ENCODE results near the gene MSI2. TPM values are rescaled to one million over a fixed set of nuclear protein-coding genes. Genes with fewer than 3 reads are reported as not detected.

Gene MSI2
- total RNA-seq, 1 donor from 2014 or later: 75.5 TPM

DNA sequence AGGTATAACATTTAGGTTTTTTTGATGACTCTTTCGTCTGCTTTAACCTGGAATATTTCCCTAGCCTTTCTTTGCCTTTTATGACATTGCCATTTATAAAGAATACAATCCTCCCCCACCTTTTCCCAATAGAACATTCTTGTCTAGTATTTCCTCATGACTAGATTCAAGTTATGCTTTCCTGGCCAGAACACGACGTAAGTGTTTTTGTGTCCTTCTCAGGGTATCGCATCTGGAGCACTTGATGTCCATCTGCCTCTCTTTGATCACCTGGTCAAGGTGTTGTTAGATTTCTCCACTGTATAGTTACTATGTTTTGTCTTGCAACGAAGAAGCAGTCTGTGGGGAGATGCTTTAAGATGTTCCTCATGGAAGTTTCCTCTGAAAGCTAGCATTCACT is 87.4 kb downstream of the MSI2 start:
- Mint-ChIP-seq H3K9me3 (ENCODE audit: unreplicated experiment) (no peaks in the 10 kb centered on the region), H3K27ac (ENCODE audit: unreplicated experiment) (no peak overlapping the region), H3K36me3 (ENCODE audit: unreplicated experiment) (peaks cover 16% of the 10 kb centered on the region), H3K27me3 (ENCODE audit: unreplicated experiment) (no peaks in the 10 kb centered on the region), H3K4me1 (ENCODE audit: unreplicated experiment) (peaks cover 4% of the 10 kb centered on the region), H3K4me3 (ENCODE audit: unreplicated experiment) (no peak overlapping the region)
- TF ChIP-seq, protein P1, sequence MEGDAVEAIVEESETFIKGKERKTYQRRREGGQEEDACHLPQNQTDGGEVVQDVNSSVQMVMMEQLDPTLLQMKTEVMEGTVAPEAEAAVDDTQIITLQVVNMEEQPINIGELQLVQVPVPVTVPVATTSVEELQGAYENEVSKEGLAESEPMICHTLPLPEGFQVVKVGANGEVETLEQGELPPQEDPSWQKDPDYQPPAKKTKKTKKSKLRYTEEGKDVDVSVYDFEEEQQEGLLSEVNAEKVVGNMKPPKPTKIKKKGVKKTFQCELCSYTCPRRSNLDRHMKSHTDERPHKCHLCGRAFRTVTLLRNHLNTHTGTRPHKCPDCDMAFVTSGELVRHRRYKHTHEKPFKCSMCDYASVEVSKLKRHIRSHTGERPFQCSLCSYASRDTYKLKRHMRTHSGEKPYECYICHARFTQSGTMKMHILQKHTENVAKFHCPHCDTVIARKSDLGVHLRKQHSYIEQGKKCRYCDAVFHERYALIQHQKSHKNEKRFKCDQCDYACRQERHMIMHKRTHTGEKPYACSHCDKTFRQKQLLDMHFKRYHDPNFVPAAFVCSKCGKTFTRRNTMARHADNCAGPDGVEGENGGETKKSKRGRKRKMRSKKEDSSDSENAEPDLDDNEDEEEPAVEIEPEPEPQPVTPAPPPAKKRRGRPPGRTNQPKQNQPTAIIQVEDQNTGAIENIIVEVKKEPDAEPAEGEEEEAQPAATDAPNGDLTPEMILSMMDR (IDR thresholded peaks at IDR 0.05): no peak
- DNase-seq (ENCODE audit: extremely low spot score, unreplicated experiment): no peak

DNA sequence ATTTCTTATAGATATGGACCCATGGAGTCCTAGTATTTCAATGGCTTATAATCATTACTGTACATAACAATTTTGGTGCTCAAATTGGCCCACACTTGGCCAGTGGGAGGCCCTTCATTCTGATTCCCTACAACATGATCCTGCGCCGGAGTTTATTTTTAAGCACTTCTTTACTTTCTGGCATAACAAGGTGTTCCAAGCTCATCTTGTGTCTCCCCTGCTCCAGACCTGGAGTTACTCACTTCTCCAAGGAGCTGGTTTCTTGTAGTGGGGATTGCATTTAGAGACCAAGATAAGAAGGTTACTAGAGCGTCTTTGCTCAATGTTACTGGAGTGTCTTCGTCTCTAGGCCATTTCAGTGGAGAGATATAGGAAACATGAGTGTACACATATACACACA is 87.9 kb downstream of the MSI2 start:
- no peak for DNase-seq (ENCODE audit: extremely low spot score, unreplicated experiment)
- Mint-ChIP-seq H3K36me3 (ENCODE audit: unreplicated experiment) (peaks cover 19% of the 10 kb centered on the region), H3K4me1 (ENCODE audit: unreplicated experiment) (peaks cover 4% of the 10 kb centered on the region), H3K9me3 (ENCODE audit: unreplicated experiment) (no peaks in the 10 kb centered on the region), H3K27ac (ENCODE audit: unreplicated experiment) (no peak overlapping the region), H3K4me3 (ENCODE audit: unreplicated experiment) (no peak overlapping the region), H3K27me3 (ENCODE audit: unreplicated experiment) (no peaks in the 10 kb centered on the region)
- TF ChIP-seq, protein P1 (IDR thresholded peaks at IDR 0.05): no peak

DNA sequence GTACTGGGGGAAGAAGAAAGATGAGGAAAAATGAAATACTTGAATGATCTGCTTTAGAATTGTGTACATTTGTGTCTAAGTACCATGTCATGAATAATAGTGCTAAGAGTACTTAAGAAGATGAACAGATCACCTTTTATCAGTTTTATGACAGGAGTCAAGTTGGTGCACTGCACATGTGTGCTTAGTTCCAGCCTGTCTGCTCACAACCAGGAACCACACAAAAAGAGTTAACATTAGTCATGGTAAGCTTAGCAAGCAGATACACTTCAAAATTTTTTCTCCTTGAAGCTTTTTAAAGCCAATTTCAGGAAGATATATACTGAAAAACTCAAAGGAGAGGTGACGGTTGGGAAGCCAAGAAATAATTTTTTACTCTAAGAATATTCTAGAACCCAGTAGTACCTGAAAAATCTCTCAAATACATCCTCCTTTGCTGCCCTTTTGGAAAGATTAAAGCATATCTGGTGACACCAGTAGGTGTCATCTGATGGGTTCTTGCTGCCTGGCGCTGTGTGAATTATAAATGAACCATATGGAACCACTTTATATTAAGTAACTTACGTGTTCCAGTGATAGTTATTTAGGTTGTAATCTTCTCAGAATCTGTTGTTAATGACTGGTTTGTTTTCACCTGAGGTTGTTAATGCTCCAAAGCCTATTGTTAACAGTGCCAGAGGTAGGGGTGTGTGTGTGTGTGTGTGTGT is 93.4 kb downstream of the MSI2 start:
- Mint-ChIP-seq H3K9me3 (ENCODE audit: unreplicated experiment) (no peaks in the 10 kb centered on the region), H3K27ac (ENCODE audit: unreplicated experiment) (no peak overlapping the region), H3K4me1 (ENCODE audit: unreplicated experiment) (peaks cover 6% of the 10 kb centered on the region), H3K27me3 (ENCODE audit: unreplicated experiment) (no peaks in the 10 kb centered on the region), H3K36me3 (ENCODE audit: unreplicated experiment) (peaks cover 19% of the 10 kb centered on the region), H3K4me3 (ENCODE audit: unreplicated experiment) (no peak overlapping the region)
- TF ChIP-seq, protein P1 (IDR thresholded peaks at IDR 0.05): no peak
- DNase-seq (ENCODE audit: extremely low spot score, unreplicated experiment): no peak

DNA sequence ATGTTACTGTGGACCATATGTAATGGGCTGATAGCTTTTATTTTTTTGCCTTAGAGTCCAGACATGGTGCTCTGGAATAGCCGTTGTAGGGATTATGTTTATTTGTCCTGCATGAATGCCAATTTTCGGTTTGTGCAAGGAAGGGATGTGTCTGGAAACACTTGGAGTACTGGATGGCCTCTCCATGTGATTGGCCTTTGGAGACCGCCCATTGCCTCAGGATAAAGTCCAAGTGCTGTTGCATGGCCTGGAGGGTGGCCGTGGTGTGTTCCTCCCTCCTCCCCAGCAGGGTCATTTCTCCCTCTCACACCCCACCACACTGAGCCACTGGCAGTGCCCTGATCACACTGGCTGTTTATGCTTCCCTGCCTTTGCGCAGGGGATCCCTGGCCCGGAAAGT is 93.9 kb downstream of the MSI2 start:
- no peak overlapping the region for H3K27ac Mint-ChIP-seq (ENCODE audit: unreplicated experiment)
- no peak for DNase-seq (ENCODE audit: extremely low spot score, unreplicated experiment)
- H3K36me3 Mint-ChIP-seq (ENCODE audit: unreplicated experiment): peaks cover 19% of the 10 kb centered on the region
- H3K4me3 Mint-ChIP-seq (ENCODE audit: unreplicated experiment): no peak overlapping the region
- peaks cover 9% of the 10 kb centered on the region for H3K4me1 Mint-ChIP-seq (ENCODE audit: unreplicated experiment)
- TF ChIP-seq, protein P1 (IDR thresholded peaks at IDR 0.05): no peak
- H3K9me3 Mint-ChIP-seq (ENCODE audit: unreplicated experiment): no peaks in the 10 kb centered on the region
- H3K27me3 Mint-ChIP-seq (ENCODE audit: unreplicated experiment): no peaks in the 10 kb centered on the region

DNA sequence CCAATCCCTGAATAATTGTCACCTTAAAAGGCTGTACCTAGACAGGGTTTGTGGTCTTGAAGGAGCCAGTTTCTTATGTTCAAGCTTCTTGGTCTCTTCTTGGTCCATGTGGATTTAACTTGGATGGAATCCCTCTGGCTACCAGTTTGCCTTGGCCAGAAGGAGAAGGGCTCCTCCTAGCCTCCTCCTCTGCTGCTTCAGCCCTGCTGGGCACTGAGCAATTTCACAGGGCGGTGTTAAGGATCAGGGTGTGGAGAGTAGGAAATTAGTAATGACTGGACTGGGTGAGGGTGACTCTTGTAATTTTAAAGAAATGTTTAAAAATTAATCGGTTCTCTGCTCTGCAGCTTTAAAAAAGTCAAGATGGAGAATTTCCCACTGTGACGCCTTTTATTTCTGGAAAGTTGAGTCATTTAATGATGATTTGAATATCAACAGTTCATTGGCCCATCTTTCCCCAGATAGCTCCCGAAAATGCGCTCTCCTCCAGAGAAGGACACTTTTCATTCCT is 96.4 kb downstream of the MSI2 start:
- Mint-ChIP-seq H3K4me3 (ENCODE audit: unreplicated experiment) (no peak overlapping the region), H3K36me3 (ENCODE audit: unreplicated experiment) (peaks cover 18% of the 10 kb centered on the region), H3K9me3 (ENCODE audit: unreplicated experiment) (no peaks in the 10 kb centered on the region), H3K4me1 (ENCODE audit: unreplicated experiment) (peaks cover 14% of the 10 kb centered on the region), H3K27ac (ENCODE audit: unreplicated experiment) (no peak overlapping the region), H3K27me3 (ENCODE audit: unreplicated experiment) (no peaks in the 10 kb centered on the region)
- no peak for DNase-seq (ENCODE audit: extremely low spot score, unreplicated experiment)
- TF ChIP-seq, protein P1 (IDR thresholded peaks at IDR 0.05): no peak

All from osteocyte (in vitro differentiated cells).